ENCODE results near the gene TRABD2B.

The TRABD2B gene

DNA sequence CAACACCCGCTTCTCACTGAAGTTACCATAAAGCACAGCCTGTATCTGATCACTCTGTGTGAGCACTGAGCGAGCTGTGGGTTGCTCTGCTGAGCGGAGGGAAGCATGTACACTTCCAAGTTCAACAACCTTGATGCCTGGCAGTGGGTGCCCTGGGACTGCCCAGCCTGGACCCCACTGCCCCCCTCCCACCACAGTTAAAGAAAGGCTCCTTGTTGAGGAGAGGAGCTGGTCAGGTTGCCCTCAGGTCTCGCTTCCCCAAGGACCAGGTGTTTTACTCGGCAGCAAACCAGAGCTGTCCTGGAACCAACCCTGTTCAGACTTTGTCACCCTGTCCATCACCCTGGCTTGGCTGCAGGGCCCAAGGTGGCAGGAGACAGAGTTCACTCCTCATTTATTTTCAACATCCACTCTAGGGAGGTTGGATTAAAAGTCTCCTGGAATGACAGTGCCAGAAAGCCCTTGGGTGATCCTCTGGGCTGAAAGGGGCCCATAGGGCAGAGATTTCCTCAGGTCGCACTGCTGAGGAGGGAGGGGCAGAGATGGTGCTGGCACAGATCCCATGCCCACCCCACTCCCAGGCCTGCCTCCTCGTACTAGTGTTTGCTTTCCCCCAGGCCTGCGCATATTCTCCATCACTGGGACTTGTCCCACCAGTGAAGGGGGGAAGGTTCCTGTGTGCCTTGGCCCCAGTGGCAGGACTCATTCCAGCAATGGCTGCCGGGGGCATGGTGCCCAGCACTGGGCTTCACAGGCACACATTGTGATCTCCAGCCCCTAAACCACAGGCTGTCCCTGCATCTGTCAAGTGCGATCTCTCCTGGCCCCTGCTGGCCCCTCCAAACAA lies 101.7 kb downstream of the TRABD2B start:
- in situ Hi-C loops (cut with HindIII; ENCODE audit: low pct_unique_long_range_greater_than_20kb, low sequenced_read_pairs): no loop called here
- no peak for TF ChIP-seq JUND (IDR thresholded peaks at IDR 0.05; ENCODE audit: low read depth)
- DNase-seq (ENCODE audit: low read depth in 1 of 2, low spot score in 1 of 2): no peak

DNA sequence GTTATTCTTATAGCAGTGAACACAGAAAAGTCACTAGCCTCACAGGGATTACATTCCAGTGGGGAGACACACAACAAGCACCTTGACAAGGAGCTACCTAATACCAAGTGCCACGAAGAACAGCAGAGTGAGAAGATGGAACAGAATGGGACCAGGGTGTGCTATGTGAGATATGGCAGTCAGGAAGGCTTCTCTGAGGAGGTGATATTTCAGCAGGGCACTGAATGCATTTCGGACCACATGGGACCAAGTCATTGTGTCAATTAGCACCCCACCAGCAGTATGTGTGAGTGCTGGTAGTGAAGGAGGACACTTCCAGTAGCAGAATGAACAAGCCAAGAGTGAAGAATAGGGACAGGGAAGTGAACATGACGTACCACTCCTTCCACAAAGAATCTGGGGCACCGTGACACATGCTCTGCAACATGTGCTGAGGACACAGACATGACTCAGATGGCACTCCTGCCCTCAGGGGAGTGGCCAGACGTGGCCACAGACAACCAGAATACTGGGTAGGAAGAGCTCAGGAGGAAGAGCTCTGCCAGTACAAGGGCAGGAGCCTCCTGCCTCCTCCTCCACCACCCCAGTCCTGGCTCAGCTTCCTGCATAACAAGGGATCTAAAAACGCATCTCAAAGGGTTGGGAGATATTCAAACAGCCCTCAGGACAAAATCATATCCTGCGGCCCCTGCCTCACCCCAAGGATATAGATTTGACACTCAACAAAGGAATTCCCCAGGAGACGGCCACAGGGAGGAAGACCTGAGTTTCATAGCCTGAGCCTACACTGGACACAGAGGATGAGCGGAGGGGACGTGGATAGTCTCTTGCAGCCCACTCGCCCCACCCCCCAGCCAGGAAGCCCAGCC lies 102.5 kb downstream of the TRABD2B start:
- no peak for TF ChIP-seq JUND (IDR thresholded peaks at IDR 0.05; ENCODE audit: low read depth)
- DNase-seq (ENCODE audit: low read depth in 1 of 2, low spot score in 1 of 2): peak in 1 of 2 experiments; percentile 74
- in situ Hi-C loops (cut with HindIII; ENCODE audit: low pct_unique_long_range_greater_than_20kb, low sequenced_read_pairs): no loop called here

DNA sequence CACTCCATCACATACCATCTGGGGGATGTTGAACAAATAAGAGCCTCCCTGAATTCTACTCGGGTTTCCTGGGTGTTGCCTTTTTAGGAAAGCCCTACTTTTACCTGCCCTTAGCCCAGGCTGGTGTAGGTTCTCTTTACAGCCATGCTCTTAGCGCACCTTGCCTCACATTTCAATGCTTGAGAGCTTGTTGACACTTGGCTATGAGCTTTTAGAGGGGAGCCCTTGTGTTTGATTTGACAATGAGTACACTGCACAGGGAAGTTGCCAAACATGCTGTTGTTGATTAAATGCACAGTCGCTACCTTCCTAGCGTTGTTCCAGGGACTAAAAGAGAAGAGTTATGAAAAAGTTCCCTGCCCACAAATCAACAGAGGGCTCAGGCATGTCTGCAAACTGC lies 103.8 kb downstream of the TRABD2B start:
- TF ChIP-seq JUND (IDR thresholded peaks at IDR 0.05; ENCODE audit: low read depth): no peak
- in situ Hi-C loops (cut with HindIII; ENCODE audit: low pct_unique_long_range_greater_than_20kb, low sequenced_read_pairs): no loop called here
- DNase-seq (ENCODE audit: low read depth in 1 of 2, low spot score in 1 of 2): no peak

DNA sequence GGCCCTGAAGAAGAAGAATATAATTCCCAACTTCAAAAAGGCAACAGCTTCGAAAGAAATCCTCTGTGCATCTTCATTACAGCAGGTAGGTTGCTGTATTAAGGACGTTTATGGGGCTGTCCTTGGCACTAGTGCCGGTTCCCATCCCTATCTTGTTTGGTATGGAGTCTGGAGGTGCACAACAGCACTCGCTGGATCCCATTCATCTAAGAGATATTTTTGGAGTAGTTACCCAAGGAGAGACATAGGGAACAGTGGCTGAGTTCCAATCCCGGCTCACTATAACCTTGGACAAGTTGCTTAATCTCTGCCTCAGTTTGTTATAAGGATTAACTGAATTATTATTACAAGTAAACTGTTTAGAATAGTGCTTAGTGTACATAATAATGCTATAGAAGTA lies 106.4 kb downstream of the TRABD2B start:
- in situ Hi-C loops (cut with HindIII; ENCODE audit: low pct_unique_long_range_greater_than_20kb, low sequenced_read_pairs): no loop called here
- DNase-seq (ENCODE audit: low read depth in 1 of 2, low spot score in 1 of 2): no peak
- no peak for TF ChIP-seq JUND (IDR thresholded peaks at IDR 0.05; ENCODE audit: low read depth)

DNA sequence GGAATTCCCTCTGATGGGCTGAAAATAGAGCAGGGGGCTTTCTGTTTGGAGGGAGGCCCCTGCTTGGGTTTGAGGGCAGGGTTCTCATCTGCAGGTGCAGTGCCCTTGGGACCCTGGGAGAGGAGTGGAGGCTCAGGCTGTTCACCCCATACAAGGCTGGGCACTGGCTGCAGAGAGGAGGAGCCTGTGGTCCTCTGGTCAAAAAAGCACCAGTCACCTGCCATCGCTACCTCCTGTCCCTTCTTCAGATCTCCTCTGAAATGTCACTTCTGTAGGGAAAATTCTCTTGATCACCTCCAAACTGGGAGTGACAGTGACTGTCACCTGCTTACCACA lies 108.9 kb downstream of the TRABD2B start:
- DNase-seq (ENCODE audit: low read depth in 1 of 2, low spot score in 1 of 2): no peak
- TF ChIP-seq JUND (IDR thresholded peaks at IDR 0.05; ENCODE audit: low read depth): no peak
- in situ Hi-C loops (cut with HindIII; ENCODE audit: low pct_unique_long_range_greater_than_20kb, low sequenced_read_pairs): no loop called here

DNA sequence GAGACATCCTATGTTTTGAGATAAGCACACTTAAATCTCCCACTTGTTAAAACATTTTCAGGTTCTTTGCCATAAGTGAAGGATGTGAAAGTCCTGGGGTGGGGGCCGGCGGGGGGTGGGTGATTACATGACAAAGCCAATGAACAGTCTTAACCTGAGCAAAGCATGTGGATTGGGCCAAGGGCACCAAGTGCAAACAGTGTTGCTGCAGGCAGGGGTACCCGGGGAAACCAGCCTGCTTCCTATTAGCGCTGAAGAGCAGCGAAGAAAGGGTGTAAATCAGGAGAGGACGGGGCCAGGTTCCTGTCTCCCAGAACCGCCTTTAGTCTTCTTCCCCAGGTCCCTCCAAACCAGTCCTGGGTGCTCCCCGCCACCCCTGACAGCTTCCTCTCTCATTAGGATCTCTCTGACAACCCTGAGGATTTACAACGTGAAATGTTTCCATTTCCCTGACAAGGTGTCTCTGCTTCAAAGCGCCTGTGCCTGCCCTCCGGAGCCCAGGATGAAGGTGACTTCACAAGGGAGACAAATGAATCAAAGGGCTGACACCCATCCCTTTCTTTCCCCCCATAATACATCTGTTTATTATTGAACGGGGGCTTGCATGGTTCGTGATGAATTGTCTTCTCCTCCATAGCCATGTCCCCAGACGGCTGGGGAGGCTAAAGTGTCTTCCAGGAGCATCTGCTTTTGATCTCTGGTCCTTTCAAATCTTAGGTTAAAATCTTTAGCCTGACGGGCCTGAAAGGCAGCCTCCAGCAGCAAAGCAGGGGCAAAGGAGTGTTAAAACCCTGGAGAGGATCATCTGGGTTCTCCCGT lies 109.5 kb downstream of the TRABD2B start:
- DNase-seq (ENCODE audit: low read depth in 1 of 2, low spot score in 1 of 2): no peak
- TF ChIP-seq JUND (IDR thresholded peaks at IDR 0.05; ENCODE audit: low read depth): no peak
- in situ Hi-C loops (cut with HindIII; ENCODE audit: low pct_unique_long_range_greater_than_20kb, low sequenced_read_pairs): no loop called here

DNA sequence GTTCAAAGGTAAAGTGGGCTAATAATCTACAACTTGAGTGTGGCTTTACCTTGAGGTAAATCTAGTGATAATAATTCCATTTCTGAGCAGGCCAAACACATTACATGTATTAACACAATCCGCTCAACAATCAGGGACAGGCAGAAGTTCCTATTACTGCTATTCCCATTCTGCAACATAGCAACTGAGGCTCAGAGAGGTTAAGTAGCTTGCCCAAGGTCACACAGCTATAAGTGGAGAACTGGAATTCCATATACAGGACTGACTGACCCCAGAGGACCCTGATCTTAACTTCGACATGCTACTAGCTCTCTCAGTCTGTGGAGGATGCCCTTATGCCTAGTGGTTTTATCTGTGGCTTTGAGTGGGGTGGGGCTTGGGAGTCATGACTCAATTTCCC lies 110.1 kb downstream of the TRABD2B start:
- DNase-seq (ENCODE audit: low read depth in 1 of 2, low spot score in 1 of 2): no peak
- TF ChIP-seq JUND (IDR thresholded peaks at IDR 0.05; ENCODE audit: low read depth): no peak
- in situ Hi-C loops (cut with HindIII; ENCODE audit: low pct_unique_long_range_greater_than_20kb, low sequenced_read_pairs): no loop called here

DNA sequence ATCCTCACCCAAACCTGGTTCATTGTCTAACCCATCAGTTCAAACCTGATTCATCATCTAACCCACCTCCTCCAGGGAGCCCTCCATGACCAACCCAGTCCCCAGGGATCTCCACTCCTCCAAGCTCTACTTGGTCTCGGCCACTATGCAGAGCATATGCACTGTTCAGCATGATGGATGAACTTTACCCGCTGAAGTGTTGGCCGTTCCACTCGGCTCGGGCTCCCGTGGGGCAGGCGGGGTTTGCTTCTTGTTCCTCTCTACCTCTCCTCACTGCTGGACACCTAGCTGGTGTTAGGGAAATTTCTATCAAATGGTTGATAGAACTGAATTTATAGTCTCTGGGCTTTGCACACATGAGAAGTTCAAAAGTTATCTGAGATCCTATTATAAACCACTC lies 111.0 kb downstream of the TRABD2B start:
- in situ Hi-C loops (cut with HindIII; ENCODE audit: low pct_unique_long_range_greater_than_20kb, low sequenced_read_pairs): no loop called here
- DNase-seq (ENCODE audit: low read depth in 1 of 2, low spot score in 1 of 2): no peak
- no peak for TF ChIP-seq JUND (IDR thresholded peaks at IDR 0.05; ENCODE audit: low read depth)

DNA sequence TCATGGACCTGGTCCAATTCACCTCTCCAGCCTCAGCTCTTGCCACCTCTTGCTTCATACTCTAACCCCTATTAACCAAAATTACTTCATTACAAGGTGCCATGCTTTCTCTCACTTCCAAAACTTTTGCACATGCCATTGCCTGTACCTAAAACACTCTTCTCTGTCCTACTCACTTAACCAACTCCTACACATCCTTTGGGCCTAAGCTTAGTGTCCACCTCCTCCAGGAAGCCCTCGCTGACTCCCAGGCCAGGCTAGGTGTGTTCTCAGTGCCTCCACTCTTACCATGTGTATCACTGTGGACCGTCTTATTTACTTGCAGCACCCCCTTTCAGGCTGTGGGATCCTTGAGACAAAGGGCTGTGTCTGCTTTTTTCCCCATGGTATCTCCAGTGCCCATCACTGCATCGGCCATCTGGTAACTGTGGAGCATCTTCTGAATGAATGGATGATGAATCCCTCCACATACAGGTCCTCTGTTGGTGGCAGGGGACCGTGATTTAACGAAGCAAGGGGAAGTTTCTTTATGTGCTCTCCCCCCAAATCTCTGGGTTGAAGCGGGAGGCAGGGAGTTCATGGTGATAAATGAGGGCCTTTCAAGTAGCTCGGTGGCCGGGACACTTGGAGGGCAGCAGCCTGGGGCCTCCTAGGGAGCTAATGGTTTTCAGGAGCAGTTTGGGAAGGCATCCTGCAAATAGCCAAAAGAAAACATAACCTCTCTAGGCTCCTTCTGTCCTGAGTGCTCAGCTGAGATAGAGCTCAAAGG lies 111.9 kb downstream of the TRABD2B start:
- no peak for TF ChIP-seq JUND (IDR thresholded peaks at IDR 0.05; ENCODE audit: low read depth)
- in situ Hi-C loops (cut with HindIII; ENCODE audit: low pct_unique_long_range_greater_than_20kb, low sequenced_read_pairs): no loop called here
- no peak for DNase-seq (ENCODE audit: low read depth in 1 of 2, low spot score in 1 of 2)

DNA sequence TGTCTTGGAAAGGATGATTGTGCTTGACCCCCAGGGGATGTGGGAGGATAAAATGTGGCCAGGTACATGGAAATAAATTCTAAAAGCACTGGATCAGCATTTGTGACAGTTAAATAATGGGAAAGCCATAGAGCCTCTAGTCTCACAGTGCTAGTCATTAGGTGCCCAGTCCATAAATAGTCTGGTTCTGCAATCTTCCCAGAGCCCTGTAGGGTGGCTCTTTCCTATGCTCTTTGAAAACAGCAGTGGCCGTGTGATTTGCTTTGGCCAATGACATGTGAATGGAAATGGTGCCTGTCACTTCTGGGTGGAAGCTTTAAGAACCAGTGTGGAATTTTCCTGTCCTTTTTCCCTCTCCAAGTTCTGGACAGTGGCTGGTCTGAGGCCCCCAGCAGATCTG lies 113.2 kb downstream of the TRABD2B start:
- in situ Hi-C loops (cut with HindIII; ENCODE audit: low pct_unique_long_range_greater_than_20kb, low sequenced_read_pairs): no loop called here
- peak in 1 of 2 experiments; percentile 7 for DNase-seq (ENCODE audit: low read depth in 1 of 2, low spot score in 1 of 2)
- no peak for TF ChIP-seq JUND (IDR thresholded peaks at IDR 0.05; ENCODE audit: low read depth)

DNA sequence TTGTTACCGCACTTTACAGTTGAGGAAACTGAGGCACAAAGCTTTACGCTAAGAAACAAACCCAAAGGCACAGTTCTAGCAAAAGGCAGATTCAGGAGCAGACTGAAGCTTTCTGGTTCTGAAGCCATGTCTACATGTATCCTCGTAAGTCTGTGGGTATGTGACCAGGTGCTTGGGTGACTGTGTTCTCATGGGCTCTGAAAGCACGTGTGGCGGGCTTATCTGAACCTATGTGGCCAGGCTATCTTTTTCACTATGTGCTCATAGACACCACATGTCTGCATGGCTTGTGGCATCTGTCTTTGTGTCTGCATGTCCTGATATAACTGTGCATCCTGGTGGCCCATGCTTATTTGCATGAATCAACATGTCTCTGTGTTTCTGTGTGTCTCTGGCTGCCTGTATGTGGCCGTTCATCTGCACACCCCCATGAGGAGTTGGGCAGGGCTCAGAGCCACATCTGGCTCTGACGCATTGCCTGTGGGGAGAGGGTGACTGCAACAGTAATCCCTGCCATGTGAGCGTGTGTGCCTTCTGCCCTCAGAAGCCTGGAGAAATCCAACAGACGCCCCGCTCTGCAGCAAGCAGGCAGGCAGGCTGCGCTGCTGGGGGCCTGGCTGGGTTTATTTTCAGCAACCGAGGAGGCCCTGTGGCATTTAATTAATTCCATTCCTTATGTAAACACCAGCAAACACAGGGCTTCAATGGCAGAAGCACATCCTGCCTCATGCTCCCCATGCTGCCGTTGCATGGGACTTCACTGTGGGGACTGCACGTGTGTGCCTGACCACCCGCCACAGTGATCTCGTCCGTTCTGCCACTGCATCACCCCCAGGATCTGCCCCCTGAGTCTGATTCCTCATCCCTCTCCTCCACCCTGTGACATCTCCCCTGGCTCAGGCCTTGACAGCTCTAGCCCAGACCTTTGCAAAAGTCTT lies 115.4 kb downstream of the TRABD2B start:
- TF ChIP-seq JUND (IDR thresholded peaks at IDR 0.05; ENCODE audit: low read depth): no peak
- DNase-seq (ENCODE audit: low read depth in 1 of 2, low spot score in 1 of 2): no peak
- in situ Hi-C loops (cut with HindIII; ENCODE audit: low pct_unique_long_range_greater_than_20kb, low sequenced_read_pairs): no loop called here
